ENCODE results near the gene GOLGA6L6.
"Not testable (repeated sequence)": the region's sequence is repeated elsewhere in the genome, so short reads cannot be mapped to it uniquely, and the experiment has no call there.

GOLGA6L6 gene, protein sequence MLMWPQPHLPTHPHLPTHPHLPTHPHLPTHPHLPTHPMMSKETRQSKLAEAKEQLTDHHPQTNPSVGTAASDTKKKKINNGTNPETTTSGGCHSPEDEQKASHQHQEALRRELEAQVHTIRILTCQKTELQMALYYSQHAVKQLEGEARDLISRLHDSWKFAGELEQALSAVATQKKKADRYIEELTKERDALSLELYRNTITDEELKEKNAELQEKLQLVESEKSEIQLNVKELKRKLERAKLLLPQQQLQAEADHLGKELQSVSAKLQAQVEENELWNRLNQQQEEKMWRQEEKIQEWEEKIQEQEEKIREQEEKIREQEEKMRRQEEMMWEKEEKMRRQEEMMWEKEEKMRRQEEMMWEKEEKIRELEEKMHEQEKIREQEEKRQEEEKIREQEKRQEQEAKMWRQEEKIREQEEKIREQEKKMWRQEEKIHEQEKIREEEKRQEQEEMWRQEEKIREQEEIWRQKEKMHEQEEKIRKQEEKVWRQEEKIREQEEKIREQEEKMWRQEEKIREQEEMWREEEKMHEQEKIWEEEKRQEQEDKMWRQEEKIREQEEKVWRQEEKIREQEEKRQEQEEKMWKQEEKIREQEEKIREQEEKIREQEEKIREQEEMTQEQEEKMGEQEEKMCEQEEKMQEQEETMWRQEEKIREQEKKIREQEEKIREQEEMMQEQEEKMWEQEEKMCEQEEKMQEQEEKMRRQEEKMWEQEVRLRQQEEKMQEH

GRCh38 chr15:20541700-20542099, at the start of gene GOLGA6L6:
GOLGA6L6 (minus strand) TSS chr15:20541800; CDS start chr15:20541709, 91 bp downstream.
- H3K27me3 Mint-ChIP-seq (ENCODE audit: low read depth); H3K9me3 Mint-ChIP-seq; H3K4me3 Mint-ChIP-seq; DNase-seq (ENCODE audit: low spot score); H3K36me3 Mint-ChIP-seq (ENCODE audit: low read depth); H3K27ac Mint-ChIP-seq; H3K4me1 Mint-ChIP-seq (ENCODE audit: low read depth): not testable (repeated sequence)

DNA sequence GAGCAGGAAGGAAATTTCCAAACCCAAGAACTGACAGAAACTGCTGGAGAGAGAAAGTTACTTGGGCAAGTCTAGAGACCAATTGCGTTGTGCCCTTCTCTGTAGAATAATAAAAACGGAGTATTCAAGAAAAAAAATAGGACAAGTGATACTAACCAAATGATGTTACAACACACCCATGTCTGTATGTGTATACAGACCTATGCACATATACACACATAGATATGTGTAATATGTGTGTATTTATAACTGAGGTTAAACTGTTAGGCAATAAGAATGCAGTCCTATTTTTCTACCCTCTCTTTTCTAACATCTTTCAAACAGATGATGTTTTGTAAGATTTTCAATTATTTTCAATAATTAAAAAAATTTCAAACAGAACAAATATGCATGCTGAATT, 48.5 kb upstream of the GOLGA6L6 start:
- H3K36me3 Mint-ChIP-seq (ENCODE audit: low read depth); H3K27me3 Mint-ChIP-seq (ENCODE audit: low read depth); H3K4me3 Mint-ChIP-seq; DNase-seq (ENCODE audit: low spot score); H3K4me1 Mint-ChIP-seq (ENCODE audit: low read depth); H3K27ac Mint-ChIP-seq; H3K9me3 Mint-ChIP-seq: not testable (repeated sequence)

DNA sequence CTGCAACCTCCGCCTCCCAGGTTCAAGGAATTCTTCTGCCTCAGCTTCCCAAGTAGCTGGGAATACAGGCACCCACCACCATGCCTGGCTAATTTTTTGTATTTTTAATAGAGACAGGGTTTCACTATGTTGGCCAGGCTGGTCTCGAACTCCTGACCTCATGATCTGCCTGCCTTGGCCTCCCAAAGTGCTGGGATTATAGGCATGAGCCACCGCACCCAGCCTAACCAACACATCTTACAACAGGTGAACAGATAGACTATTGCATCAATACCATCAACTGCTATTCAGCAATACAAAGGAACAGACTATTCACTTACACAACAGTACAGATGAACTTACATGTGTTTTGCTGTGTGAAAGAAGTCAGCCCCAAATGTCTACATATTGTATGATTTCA, 45.2 kb upstream of the GOLGA6L6 start:
- not testable (repeated sequence) for H3K4me3 Mint-ChIP-seq; H3K36me3 Mint-ChIP-seq (ENCODE audit: low read depth); DNase-seq (ENCODE audit: low spot score); H3K9me3 Mint-ChIP-seq; H3K27me3 Mint-ChIP-seq (ENCODE audit: low read depth); H3K27ac Mint-ChIP-seq; H3K4me1 Mint-ChIP-seq (ENCODE audit: low read depth)

GRCh38 chr15:20582726-20583115, 41.1 kb upstream of the GOLGA6L6 start:
- H3K4me1 Mint-ChIP-seq (ENCODE audit: low read depth); H3K27me3 Mint-ChIP-seq (ENCODE audit: low read depth); H3K36me3 Mint-ChIP-seq (ENCODE audit: low read depth); H3K4me3 Mint-ChIP-seq; DNase-seq (ENCODE audit: low spot score); H3K27ac Mint-ChIP-seq; H3K9me3 Mint-ChIP-seq: not testable (repeated sequence)

DNA sequence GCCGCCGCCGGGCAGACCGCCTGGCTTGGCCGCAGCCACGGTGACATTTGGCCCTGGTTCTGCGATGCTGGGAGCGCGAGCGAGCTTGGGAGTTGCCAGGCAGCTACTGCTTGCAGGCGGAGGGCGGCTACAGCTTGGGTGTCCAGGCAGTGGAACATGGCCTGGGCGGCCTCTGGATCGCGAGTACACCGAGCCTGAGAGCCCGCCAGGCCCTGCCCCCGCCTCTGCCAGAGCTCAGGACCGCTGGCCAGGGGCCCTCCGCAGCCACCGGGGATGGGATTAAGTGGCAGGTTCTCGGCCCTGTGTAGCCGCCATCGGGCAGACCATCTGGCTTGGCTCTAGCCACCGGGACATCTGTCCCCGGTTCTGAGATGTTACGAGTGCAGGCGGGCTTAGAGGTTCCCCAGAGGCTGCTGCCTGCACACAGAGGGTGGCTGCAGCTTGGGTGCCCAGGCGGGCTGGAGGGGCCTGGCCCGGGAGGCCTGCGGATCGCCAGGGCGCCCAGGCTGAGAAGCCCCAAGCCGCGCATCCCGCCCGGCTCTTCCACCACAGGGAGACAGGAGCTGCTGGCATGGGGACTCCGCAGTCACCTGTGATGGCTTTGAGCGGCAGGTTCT, 40.6 kb upstream of the GOLGA6L6 start:
- H3K27ac Mint-ChIP-seq; H3K4me1 Mint-ChIP-seq (ENCODE audit: low read depth); DNase-seq (ENCODE audit: low spot score); H3K4me3 Mint-ChIP-seq; H3K36me3 Mint-ChIP-seq (ENCODE audit: low read depth); H3K9me3 Mint-ChIP-seq; H3K27me3 Mint-ChIP-seq (ENCODE audit: low read depth): not testable (repeated sequence)

- not testable (repeated sequence) for H3K4me3 Mint-ChIP-seq; DNase-seq (ENCODE audit: low spot score); H3K9me3 Mint-ChIP-seq; H3K36me3 Mint-ChIP-seq (ENCODE audit: low read depth); H3K27me3 Mint-ChIP-seq (ENCODE audit: low read depth); H3K4me1 Mint-ChIP-seq (ENCODE audit: low read depth); H3K27ac Mint-ChIP-seq
Observed at GRCh38 chr15:20581261-20582108, 39.9 kb upstream of the GOLGA6L6 start.

- H3K9me3 Mint-ChIP-seq; DNase-seq (ENCODE audit: low spot score); H3K27ac Mint-ChIP-seq; H3K27me3 Mint-ChIP-seq (ENCODE audit: low read depth); H3K4me1 Mint-ChIP-seq (ENCODE audit: low read depth); H3K36me3 Mint-ChIP-seq (ENCODE audit: low read depth); H3K4me3 Mint-ChIP-seq: not testable (repeated sequence)
Observed at GRCh38 chr15:20579662-20580061, 38.1 kb upstream of the GOLGA6L6 start.

DNA sequence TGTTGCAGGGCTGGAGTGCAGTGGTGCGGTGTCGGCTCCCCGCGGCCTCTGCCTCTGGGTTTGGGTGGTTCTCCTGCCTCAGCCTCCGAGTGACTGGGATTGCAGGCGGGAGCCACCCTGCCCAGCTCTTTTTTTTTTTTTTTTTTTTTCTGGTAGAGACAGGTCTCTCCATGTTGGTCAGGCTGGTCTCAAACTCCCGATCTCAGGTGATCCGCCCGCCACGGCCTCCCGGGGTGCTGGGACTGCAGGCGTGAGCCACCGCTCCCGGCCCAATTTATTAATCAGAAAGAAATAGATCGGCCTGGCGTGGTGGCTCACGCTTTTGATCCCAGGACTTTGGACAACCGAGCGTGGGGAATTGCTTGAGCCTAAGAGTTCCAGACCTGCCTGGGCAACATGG, 9.7 kb upstream of the GOLGA6L6 start:
- not testable (repeated sequence) for H3K4me3 Mint-ChIP-seq; H3K36me3 Mint-ChIP-seq (ENCODE audit: low read depth); H3K27me3 Mint-ChIP-seq (ENCODE audit: low read depth); H3K9me3 Mint-ChIP-seq; H3K4me1 Mint-ChIP-seq (ENCODE audit: low read depth); DNase-seq (ENCODE audit: low spot score); H3K27ac Mint-ChIP-seq

DNA sequence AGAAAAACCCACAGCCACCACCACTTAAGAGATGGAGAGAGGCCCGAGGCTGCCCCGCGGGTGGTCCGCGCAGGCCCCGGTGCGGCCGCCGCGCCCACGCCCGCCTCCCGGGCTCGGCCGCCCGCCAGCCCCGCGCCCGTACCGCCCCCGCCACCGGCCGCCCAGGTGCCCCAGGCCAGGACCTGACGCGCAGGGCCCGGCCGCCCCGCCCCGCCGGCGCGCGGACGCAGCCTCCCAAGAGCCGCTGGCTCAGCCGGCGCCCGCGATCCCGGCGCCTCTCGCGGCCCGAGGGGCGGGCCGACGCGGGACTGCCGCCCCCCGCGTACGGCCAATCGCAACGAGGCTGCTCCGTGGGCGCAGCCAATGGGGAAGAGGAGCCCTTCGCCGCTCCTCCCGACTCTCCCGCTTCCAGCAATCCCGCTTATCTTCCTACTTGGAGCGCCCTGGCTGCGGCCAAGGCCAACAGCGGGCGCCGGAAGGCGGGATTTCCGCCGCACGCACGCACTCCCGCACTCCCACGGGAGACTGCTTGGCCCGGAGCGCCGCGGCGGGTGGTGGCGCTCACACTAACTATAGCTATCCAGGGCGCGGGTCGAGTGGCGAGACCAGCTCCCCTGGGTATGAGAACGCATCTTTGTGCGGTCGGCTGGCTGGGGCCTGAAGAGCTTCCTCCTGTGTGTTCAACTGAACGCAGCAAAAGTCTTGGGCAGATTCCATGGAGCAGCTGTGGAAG, 35.5 kb downstream of the GOLGA6L6 start:
- H3K4me3 Mint-ChIP-seq; H3K27ac Mint-ChIP-seq; H3K4me1 Mint-ChIP-seq (ENCODE audit: low read depth); H3K9me3 Mint-ChIP-seq; H3K27me3 Mint-ChIP-seq (ENCODE audit: low read depth); H3K36me3 Mint-ChIP-seq (ENCODE audit: low read depth): not testable (repeated sequence)
- peak; percentile 16 for DNase-seq (ENCODE audit: low spot score)

DNA sequence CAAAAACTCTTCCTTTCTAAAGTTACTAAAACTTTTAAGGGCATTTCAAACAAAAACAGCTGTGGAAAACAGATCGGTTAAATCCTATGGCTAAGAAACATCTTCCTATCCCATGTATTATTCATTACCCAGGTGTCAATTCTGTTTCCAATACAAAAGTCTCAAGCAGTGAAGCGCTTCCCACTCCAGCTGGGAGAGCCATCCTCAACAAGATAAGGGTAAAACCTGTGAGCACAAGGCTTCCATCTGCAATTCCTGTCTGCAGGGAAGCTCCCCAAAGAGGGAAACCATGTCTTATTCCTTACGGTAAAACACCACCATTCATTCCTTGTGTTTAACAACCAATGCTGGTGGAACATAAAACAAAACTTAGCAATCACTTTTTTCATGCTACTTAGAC, 38.8 kb downstream of the GOLGA6L6 start:
- not testable (repeated sequence) for H3K4me3 Mint-ChIP-seq; H3K36me3 Mint-ChIP-seq (ENCODE audit: low read depth); H3K4me1 Mint-ChIP-seq (ENCODE audit: low read depth); H3K27ac Mint-ChIP-seq; H3K9me3 Mint-ChIP-seq; DNase-seq (ENCODE audit: low spot score); H3K27me3 Mint-ChIP-seq (ENCODE audit: low read depth)

- not testable (repeated sequence) for DNase-seq (ENCODE audit: low spot score); H3K36me3 Mint-ChIP-seq (ENCODE audit: low read depth); H3K4me1 Mint-ChIP-seq (ENCODE audit: low read depth); H3K27ac Mint-ChIP-seq; H3K27me3 Mint-ChIP-seq (ENCODE audit: low read depth); H3K9me3 Mint-ChIP-seq; H3K4me3 Mint-ChIP-seq
Observed at GRCh38 chr15:20501512-20502222, 39.9 kb downstream of the GOLGA6L6 start.

DNA sequence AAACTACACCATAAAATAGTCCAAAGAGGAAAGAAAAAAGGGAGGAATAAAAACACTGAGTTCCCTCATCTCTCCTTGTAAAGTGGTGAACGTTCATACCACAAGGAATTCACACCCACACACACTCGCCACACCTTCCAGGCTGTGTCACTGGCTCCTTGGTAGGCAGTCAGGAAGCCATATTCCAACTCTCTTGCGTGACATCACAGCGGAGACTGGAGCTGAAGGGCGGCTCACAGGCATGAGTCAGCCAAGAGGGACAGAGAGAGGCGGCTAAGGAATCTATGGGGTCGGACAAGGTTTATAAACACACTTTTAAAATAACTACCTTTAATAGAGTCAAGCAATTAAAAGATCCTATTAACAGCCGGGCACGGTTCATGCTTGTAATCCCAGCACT, 43.8 kb downstream of the GOLGA6L6 start:
- not testable (repeated sequence) for H3K9me3 Mint-ChIP-seq, H3K27ac Mint-ChIP-seq

DNA sequence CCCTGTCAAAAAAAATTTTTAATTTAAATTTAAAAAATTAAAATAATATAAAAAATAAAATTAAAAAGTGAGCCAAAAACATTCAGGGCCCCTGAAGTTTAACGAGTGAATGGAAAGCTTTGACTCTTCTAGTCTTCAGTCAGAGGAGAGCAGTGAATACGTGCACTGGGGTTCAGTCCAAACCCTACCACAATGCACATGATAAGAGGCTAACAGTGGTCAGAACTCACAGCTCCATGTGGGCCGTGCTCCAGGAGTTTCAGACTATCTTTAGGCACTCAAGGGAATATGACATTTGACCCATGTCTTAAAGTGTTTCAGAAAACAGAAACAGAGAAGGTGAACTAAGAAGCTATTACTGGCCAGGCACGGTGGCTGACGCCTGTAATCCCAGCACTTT, 48.6 kb downstream of the GOLGA6L6 start:
- H3K27ac Mint-ChIP-seq; H3K9me3 Mint-ChIP-seq; H3K4me1 Mint-ChIP-seq (ENCODE audit: low read depth); H3K36me3 Mint-ChIP-seq (ENCODE audit: low read depth); H3K27me3 Mint-ChIP-seq (ENCODE audit: low read depth); H3K4me3 Mint-ChIP-seq; DNase-seq (ENCODE audit: low spot score): not testable (repeated sequence)

More for the DNA sequence above, 43.8 kb downstream of the GOLGA6L6 start:
- not testable (repeated sequence) for H3K36me3 Mint-ChIP-seq (ENCODE audit: low read depth); H3K4me1 Mint-ChIP-seq (ENCODE audit: low read depth); H3K4me3 Mint-ChIP-seq; DNase-seq (ENCODE audit: low spot score); H3K27me3 Mint-ChIP-seq (ENCODE audit: low read depth)
